GM23338 (cell line): ENCODE results near the gene SMIM35. TPM values are rescaled to one million over a fixed set of nuclear protein-coding genes. Genes with fewer than 3 reads are reported as not detected.

Source experiments
- ATAC-seq: fragments of 200-7000 bp; cut with Tn5 transposase; 3 replicates; pipeline ENCODE4 v1.9.1; 2020
- DNase-seq: peaks from one replicate; pipeline ENCODE4 v3.0.0-alpha.2; 2015; ENCODE audit warnings: low spot score
- H2AFZ ChIP-seq: fragments of 200-600 bp; sonication (generic); 2 replicates; pipeline ENCODE4 v1.8.0; 2016; ENCODE audit warnings: antibody characterized with exemption, mild to moderate bottlenecking, moderate library complexity
- H3F3A ChIP-seq: fragments of 200-600 bp; sonication (generic); replicated peaks from 2 replicates; pipeline ENCODE4 v1.8.0; 2017; ENCODE audit warnings: antibody characterized with exemption, mixed run types, low read depth
- H3K27ac ChIP-seq: fragments of 200-600 bp; sonication (generic); 2 replicates; pipeline ENCODE4 v1.6.1; 2016; ENCODE audit warnings: low read depth
- H3K27me3 ChIP-seq: fragments of 200-600 bp; sonication (generic); 2 replicates; pipeline ENCODE4 v1.8.0; 2016; ENCODE audit warnings: mild to moderate bottlenecking, mixed run types, moderate library complexity; ENCODE audit not compliant: insufficient read depth
- H3K36me3 ChIP-seq: fragments of 200-600 bp; sonication (generic); 2 replicates; pipeline ENCODE4 v1.8.0; 2016; ENCODE audit warnings: mild to moderate bottlenecking; ENCODE audit not compliant: insufficient read depth
- H3K4me1 ChIP-seq: fragments of 200-600 bp; sonication (generic); 2 replicates; pipeline ENCODE4 v1.8.0; 2016; ENCODE audit warnings: mild to moderate bottlenecking, moderate library complexity; ENCODE audit not compliant: insufficient read depth
- H3K4me2 ChIP-seq: fragments of 200-600 bp; sonication (generic); 2 replicates; pipeline ENCODE4 v1.7.1; 2017; ENCODE audit warnings: mixed run types
- H3K4me3 ChIP-seq: fragments of 200-600 bp; sonication (generic); 2 replicates; pipeline ENCODE4 v1.6.1; 2016; ENCODE audit warnings: mixed run types
- H3K79me2 ChIP-seq: fragments of 200-600 bp; sonication (generic); replicated peaks from 2 replicates; pipeline ENCODE4 v1.8.0; 2017; ENCODE audit warnings: mild to moderate bottlenecking; ENCODE audit not compliant: insufficient read depth
- H3K9me2 ChIP-seq: fragments of 200-600 bp; sonication (generic); 2 replicates; pipeline ENCODE4 v1.8.0; 2017; ENCODE audit not compliant: insufficient read depth
- H4K20me1 ChIP-seq: fragments of 200-600 bp; sonication (generic); replicated peaks from 2 replicates; pipeline ENCODE4 v1.8.0; 2017; ENCODE audit warnings: mild to moderate bottlenecking; ENCODE audit not compliant: insufficient read depth
- H3K27ac Mint-ChIP-seq: 2 replicates; pipeline ENCODE4 v1.8.0; 2020; ENCODE audit warnings: inconsistent platforms, mild to moderate bottlenecking, moderate library complexity, mixed read lengths
- H3K27me3 Mint-ChIP-seq: 3 replicates; pipeline ENCODE4 v1.8.0; 2022; ENCODE audit warnings: low read depth, mild to moderate bottlenecking, moderate library complexity, mixed read lengths, inconsistent platforms; ENCODE audit not compliant: insufficient read depth, poor library complexity
- H3K36me3 Mint-ChIP-seq: 3 replicates; pipeline ENCODE4 v1.8.0; 2021; ENCODE audit warnings: low read depth, mild to moderate bottlenecking, inconsistent platforms, moderate library complexity, mixed read lengths
- H3K4me1 Mint-ChIP-seq: 3 replicates; pipeline ENCODE4 v1.8.0; 2020; ENCODE audit warnings: mild to moderate bottlenecking, inconsistent platforms, mixed read lengths
- H3K4me3 Mint-ChIP-seq: 3 replicates; pipeline ENCODE4 v1.8.0; 2021; ENCODE audit warnings: moderate library complexity, mild to moderate bottlenecking, inconsistent platforms, mixed read lengths
- H3K9me3 Mint-ChIP-seq: 3 replicates; pipeline ENCODE4 v1.8.0; 2020; ENCODE audit warnings: moderate library complexity, mild to moderate bottlenecking, inconsistent platforms, mixed read lengths
- CREB1 ChIP-seq: fragments of 250-450 bp; sonication (Bioruptor Pico); IDR thresholded peaks from 2 replicates; pipeline ENCODE4 v1.5.0; 2020; ENCODE audit warnings: low read depth, mild to moderate bottlenecking, moderate library complexity
- JUNB ChIP-seq: IDR thresholded peaks from one replicate; pipeline ENCODE4 v1.6.1; 2016; ENCODE audit warnings: antibody characterized with exemption; ENCODE audit not compliant: unreplicated experiment
- NANOG ChIP-seq: IDR thresholded peaks from 2 replicates; pipeline ENCODE4 v1.6.1; 2016; ENCODE audit warnings: antibody characterized with exemption, borderline replicate concordance
- POLR2AphosphoS5 ChIP-seq: IDR thresholded peaks from 2 replicates; pipeline ENCODE4 v1.6.1; 2016; ENCODE audit warnings: antibody characterized with exemption, low read depth
- REST ChIP-seq: IDR thresholded peaks from one replicate; pipeline ENCODE4 v1.6.1; 2018; ENCODE audit warnings: antibody characterized with exemption; ENCODE audit not compliant: unreplicated experiment
- ZNF114 ChIP-seq: fragments of 250-450 bp; sonication (Bioruptor Pico); IDR thresholded peaks from 2 replicates; pipeline ENCODE4 v1.5.0; 2020; ENCODE audit warnings: mild to moderate bottlenecking, moderate library complexity
- ZNF331 ChIP-seq: fragments of 250-450 bp; sonication (Bioruptor Pico); IDR thresholded peaks from 2 replicates; pipeline ENCODE4 v1.5.0; 2020; ENCODE audit warnings: low read depth, mild to moderate bottlenecking, moderate library complexity
- ZNF462 ChIP-seq: fragments of 250-450 bp; sonication (Bioruptor Pico); IDR thresholded peaks from 2 replicates; pipeline ENCODE4 v1.5.0; 2020; ENCODE audit warnings: mild to moderate bottlenecking, moderate library complexity
- polyA plus RNA-seq: library from polyadenylated mRNA; unstranded; fragments of >200 nt; fragmentation: Nextera tagmentation; extraction: Ambion mirVana; gene quantifications from 2 replicates; pipeline ENCODE4 v1.2.1, GENCODE V29; 2016
- total RNA-seq: library from RNA; depleted of rRNA; stranded (reverse); fragments of >200 nt; shearing (Covaris generic); gene quantifications from 2 replicates; pipeline ENCODE4 v1.2.3, GENCODE V29; 2014

SMIM35 gene
- total and polyA plus RNA-seq, 2 experiments from 2014 or later = not detected

- Histone ChIP-seq H3K4me1 (peaks cover 8% of the 10 kb centered on the region; the same call in 1 of the 2 replicates), H3K4me2 (no peak overlapping the region), H3K79me2 (no peaks in the 10 kb centered on the region), H3K9me2 (no peaks in the 10 kb centered on the region), H4K20me1 (no peaks in the 10 kb centered on the region), H3K27me3 (no peaks in the 10 kb centered on the region), H3K4me3 (no peak overlapping the region), H3F3A (no peaks in the 10 kb centered on the region), H3K27ac (no peak overlapping the region), H2AFZ (no peak overlapping the region), H3K36me3 (no peaks in the 10 kb centered on the region)
- H3K27me3 Mint-ChIP-seq = peaks cover 8% of the 10 kb centered on the region
- ATAC-seq (no peak), DNase-seq (no peak)
- TF ChIP-seq CREB1 (CRISPR knock-in tag) (no peak), POLR2AphosphoS5 (no peak), ZNF114 (CRISPR knock-in tag) (no peak), REST (no peak), ZNF331 (CRISPR knock-in tag) (no peak), NANOG (no peak)
- H3K4me1 Mint-ChIP-seq = peaks cover 23% of the 10 kb centered on the region
- H3K9me3 Mint-ChIP-seq = no peaks in the 10 kb centered on the region; the same call in 2 of the 3 replicates
- no peak overlapping the region for H3K27ac Mint-ChIP-seq
- H3K36me3 Mint-ChIP-seq = no peaks in the 10 kb centered on the region
- no peak overlapping the region for H3K4me3 Mint-ChIP-seq
Measured at GRCh38 chr11:118080296-118080695, 6.5 kb downstream of the SMIM35 start.

GRCh38 chr11:118079491-118079890 is 7.3 kb downstream of the SMIM35 start:
- no peaks in the 10 kb centered on the region for H3K9me2 ChIP-seq
- no peak overlapping the region for H3K4me2 ChIP-seq
- H3K4me1 Mint-ChIP-seq = peaks cover 23% of the 10 kb centered on the region
- no peaks in the 10 kb centered on the region for H3K79me2 ChIP-seq
- H3K9me3 Mint-ChIP-seq = no peaks in the 10 kb centered on the region; the same call in 2 of the 3 replicates
- no peak overlapping the region for H3K4me3 Mint-ChIP-seq
- no peaks in the 10 kb centered on the region for H3K36me3 Mint-ChIP-seq
- peaks cover 8% of the 10 kb centered on the region; the same call in 1 of the 2 replicates for H3K4me1 ChIP-seq
- no peak for DNase-seq
- ATAC-seq = no peak
- no peaks in the 10 kb centered on the region for H3K36me3 ChIP-seq
- H3K27me3 ChIP-seq = no peaks in the 10 kb centered on the region
- H2AFZ ChIP-seq = no peak overlapping the region
- H3F3A ChIP-seq = no peaks in the 10 kb centered on the region
- H4K20me1 ChIP-seq = no peaks in the 10 kb centered on the region
- H3K4me3 ChIP-seq = no peak overlapping the region
- H3K27ac ChIP-seq = no peak overlapping the region
- H3K27me3 Mint-ChIP-seq = peaks cover 8% of the 10 kb centered on the region
- H3K27ac Mint-ChIP-seq = no peak overlapping the region
- TF ChIP-seq REST (no peak), CREB1 (CRISPR knock-in tag) (no peak), ZNF462 (CRISPR knock-in tag) (no peak), JUNB (no peak)
